Upper lobe of right lung (tissue), 1 donor: ENCODE results near the gene PRKRIP1. TPM values are rescaled to one million over a fixed set of nuclear protein-coding genes. Genes with fewer than 3 reads are reported as not detected.

Experiments used
- ATAC-seq: fragments of 200-7000 bp; cut with Tn5 transposase; one replicate; pipeline ENCODE4 v1.9.1; 2020; ENCODE audit warnings: mild to moderate bottlenecking, moderate library complexity
- DNase-seq: peaks from one replicate; pipeline ENCODE4 v3.0.0-alpha.2; 2020
- H3K27ac ChIP-seq: fragments of 200-600 bp; one replicate; pipeline ENCODE4 v1.8.0; 2022
- H3K27me3 ChIP-seq: fragments of 200-600 bp; one replicate; pipeline ENCODE4 v1.8.0; 2022; ENCODE audit warnings: mild to moderate bottlenecking
- H3K36me3 ChIP-seq: fragments of 200-600 bp; one replicate; pipeline ENCODE4 v1.8.0; 2022
- H3K4me1 ChIP-seq: fragments of 200-600 bp; one replicate; pipeline ENCODE4 v1.8.0; 2022
- H3K4me3 ChIP-seq: fragments of 200-600 bp; one replicate; pipeline ENCODE4 v1.8.0; 2022; ENCODE audit warnings: mild to moderate bottlenecking
- H3K9me3 ChIP-seq: fragments of 200-600 bp; one replicate; pipeline ENCODE4 v1.8.0; 2022
- intact Hi-C: fragments of 100-400 bp; cut with DNase I; formaldehyde crosslinking; loops from one replicate; pipeline ENCODE4 v1.11.0; 2022
- total RNA-seq: library from RNA; stranded (reverse); fragmentation: NEBNext Ultra II Directional; extraction: Animal tissue kit (Norgen Biotek cat#: 25700); gene quantifications from one replicate; pipeline ENCODE4 v1.2.1, GENCODE V29; 2021
- TF ChIP-seq, protein P1 (sequence below): fragments of 200-600 bp; IDR thresholded peaks from one replicate; pipeline ENCODE4 v1.8.0; 2022; ENCODE audit warnings: antibody characterized with exemption
- donor health status: DM: no; HTN: yes; CAD: no; lungs with severe emphysema.

Gene PRKRIP1
- total RNA-seq, 1 donor from 2014 or later: 21.9 TPM

DNA sequence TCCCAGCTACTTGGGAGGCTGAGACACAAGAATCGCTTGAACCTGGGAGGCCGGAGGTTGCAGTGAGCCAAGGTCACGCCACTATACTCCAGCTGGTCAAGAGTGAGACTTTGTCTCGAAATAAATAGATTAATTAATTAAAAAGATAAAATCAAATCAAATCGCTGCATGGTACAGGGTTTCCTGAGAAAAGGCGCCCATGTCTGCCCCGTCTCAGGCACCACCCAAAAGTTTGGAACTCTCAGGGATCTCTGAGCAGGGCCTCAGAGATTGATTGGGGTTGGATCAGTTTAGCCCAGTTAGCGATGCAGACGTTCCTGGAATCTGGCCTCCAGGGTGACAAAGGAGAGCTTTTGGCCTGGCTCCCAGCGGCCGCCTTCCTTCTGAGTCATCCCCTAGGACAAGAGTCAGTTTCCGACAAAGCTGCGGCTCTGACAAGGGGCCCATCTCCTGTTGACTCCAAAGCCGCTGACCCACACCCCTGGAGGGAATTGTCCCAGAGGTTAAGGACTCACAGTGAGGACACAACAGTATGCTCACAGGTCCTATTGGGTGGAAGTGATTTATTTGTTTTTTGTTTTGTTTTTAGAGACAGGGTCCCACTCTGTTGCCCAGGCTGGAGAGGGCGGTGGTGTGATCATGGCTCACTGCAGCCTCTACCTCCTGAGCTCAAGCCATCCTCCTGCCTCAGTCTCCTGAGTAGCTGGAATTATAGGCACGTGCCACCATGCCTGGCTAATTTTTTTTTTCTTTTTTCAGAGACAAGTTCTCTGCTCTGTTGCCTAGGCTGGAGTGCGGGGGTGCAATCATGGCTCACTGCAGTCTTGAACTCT lies 44.0 kb downstream of the PRKRIP1 start:
- intact Hi-C loops: no loop called here
- ATAC-seq (peak; percentile 77), DNase-seq (no peak)
- Histone ChIP-seq H3K27ac (peak overlapping the region; percentile 65), H3K36me3 (peaks cover 5% of the 10 kb centered on the region), H3K9me3 (no peaks in the 10 kb centered on the region), H3K4me3 (no peak overlapping the region), H3K27me3 (no peaks in the 10 kb centered on the region), H3K4me1 (no peaks in the 10 kb centered on the region)
- TF ChIP-seq, protein P1, sequence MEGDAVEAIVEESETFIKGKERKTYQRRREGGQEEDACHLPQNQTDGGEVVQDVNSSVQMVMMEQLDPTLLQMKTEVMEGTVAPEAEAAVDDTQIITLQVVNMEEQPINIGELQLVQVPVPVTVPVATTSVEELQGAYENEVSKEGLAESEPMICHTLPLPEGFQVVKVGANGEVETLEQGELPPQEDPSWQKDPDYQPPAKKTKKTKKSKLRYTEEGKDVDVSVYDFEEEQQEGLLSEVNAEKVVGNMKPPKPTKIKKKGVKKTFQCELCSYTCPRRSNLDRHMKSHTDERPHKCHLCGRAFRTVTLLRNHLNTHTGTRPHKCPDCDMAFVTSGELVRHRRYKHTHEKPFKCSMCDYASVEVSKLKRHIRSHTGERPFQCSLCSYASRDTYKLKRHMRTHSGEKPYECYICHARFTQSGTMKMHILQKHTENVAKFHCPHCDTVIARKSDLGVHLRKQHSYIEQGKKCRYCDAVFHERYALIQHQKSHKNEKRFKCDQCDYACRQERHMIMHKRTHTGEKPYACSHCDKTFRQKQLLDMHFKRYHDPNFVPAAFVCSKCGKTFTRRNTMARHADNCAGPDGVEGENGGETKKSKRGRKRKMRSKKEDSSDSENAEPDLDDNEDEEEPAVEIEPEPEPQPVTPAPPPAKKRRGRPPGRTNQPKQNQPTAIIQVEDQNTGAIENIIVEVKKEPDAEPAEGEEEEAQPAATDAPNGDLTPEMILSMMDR: no peak

DNA sequence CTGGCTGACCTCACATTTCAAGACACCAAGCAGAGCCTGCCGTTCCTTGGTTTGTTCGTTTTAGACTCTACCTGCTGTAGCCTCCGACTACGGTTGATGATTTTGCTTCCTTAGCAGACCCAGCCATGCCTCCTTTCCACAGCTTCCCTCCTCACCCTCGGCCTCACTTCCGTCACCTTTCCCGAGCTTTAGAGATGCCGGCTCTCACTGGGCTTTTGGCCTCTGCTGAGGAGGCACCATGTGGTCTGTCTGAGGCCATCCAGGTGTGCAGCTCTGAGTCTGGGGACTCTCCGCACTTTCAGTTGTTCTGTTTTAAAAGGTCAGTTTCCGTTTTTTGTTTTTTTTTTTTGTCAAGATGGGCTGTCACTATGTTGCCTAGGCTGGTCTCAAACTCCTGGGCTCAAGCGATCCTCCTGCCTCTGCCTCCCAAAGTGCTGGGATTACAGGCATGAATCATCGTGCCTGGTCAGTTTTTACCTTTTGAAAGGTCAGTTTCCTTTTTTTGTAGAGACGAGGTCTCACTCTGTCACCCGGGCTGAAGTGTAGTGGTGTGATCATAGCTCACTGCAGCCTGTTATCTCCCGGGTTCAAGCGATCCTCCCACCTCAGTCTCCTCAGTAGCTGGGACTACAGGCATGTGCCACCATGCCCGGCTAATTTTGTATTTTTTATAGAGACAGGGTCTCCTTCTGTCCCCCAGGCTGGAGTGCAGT lies 49.0 kb downstream of the PRKRIP1 start:
- TF ChIP-seq, protein P1: no peak
- DNase-seq (no peak), ATAC-seq (no peak)
- Histone ChIP-seq H3K4me1 (no peaks in the 10 kb centered on the region), H3K27me3 (no peaks in the 10 kb centered on the region), H3K9me3 (no peaks in the 10 kb centered on the region), H3K4me3 (no peak overlapping the region), H3K36me3 (no peaks in the 10 kb centered on the region), H3K27ac (no peak overlapping the region)
- intact Hi-C loops: no loop called here

DNA sequence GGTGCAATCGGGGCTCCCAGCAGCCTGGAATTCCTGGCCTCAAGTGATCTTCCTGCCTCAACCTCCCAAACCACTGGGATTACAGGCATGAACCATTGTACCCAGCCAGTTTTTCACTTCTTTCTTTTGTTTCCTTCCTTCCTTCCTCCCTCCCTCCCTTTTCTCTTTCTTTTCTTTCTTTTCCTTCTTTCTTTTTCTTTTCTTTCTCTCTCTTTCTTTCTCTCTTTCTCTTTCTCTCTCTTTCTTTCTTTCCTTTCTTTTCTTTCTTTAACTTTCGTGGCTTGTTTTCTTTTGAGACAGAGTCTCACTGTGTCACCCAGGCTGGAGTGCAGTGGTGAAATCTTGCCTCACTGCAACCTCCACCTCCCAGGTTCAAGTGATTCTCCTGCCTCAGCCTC lies 49.5 kb downstream of the PRKRIP1 start:
- TF ChIP-seq, protein P1: no peak
- DNase-seq (no peak), ATAC-seq (no peak)
- H3K4me3 ChIP-seq: no peak overlapping the region
- no peaks in the 10 kb centered on the region for H3K9me3 ChIP-seq
- no peaks in the 10 kb centered on the region for H3K36me3 ChIP-seq
- no peaks in the 10 kb centered on the region for H3K4me1 ChIP-seq
- H3K27me3 ChIP-seq: no peaks in the 10 kb centered on the region
- H3K27ac ChIP-seq: no peak overlapping the region
- intact Hi-C loops: no loop called here

DNA sequence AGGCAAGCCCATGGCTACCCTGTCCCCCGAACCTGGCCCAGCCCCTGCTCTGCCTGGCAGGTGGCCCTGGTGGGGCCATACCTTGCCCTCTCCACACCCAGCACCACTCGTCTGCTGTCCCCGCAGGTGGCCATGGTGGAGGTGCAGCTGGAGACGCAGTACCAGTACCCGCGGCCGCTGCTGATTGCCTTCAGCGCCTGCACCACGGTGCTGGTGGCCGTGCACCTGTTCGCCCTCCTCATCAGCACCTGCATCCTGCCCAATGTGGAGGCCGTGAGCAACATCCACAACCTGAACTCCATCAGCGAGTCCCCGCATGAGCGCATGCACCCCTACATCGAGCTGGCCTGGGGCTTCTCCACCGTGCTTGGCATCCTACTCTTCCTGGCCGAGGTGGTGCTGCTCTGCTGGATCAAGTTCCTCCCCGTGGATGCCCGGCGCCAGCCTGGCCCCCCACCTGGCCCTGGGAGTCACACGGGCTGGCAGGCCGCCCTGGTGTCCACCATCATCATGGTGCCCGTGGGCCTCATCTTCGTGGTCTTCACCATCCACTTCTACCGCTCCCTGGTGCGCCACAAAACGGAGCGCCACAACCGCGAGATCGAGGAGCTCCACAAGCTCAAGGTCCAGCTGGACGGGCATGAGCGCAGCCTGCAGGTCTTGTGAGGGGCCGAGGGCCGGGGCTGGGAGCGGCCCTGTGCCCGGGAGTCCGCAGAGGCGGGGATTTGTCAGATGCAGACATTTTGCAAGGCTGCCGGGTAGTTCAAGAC lies 50.4 kb downstream of the PRKRIP1 start:
- Histone ChIP-seq H3K27me3 (no peaks in the 10 kb centered on the region), H3K9me3 (no peaks in the 10 kb centered on the region), H3K4me3 (no peak overlapping the region), H3K4me1 (no peaks in the 10 kb centered on the region), H3K36me3 (no peaks in the 10 kb centered on the region), H3K27ac (no peak overlapping the region)
- TF ChIP-seq, protein P1: no peak
- intact Hi-C loops: no loop called here
- DNase-seq (no peak), ATAC-seq (peak; percentile 23)

DNA sequence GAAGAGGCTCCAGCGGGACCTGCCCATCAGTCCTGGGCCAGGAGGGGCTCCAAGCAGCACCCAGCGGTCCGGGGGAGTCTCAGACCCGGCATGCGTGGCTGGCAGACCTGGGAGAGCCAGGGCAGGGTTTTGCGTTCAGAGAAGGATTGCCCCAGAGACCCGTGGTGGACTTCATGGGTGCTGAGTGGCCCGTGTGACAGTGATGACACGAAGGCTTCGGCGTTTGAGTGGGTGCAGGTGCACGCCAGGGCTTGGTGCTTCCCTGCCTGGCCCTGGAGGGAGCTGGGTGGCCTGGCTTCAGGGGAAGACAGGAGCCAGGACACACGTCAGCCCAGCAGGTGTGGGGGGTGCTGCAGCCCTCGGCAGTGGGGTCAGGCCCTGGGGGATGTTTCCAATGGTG lies 51.1 kb downstream of the PRKRIP1 start:
- no peaks in the 10 kb centered on the region for H3K27me3 ChIP-seq
- H3K36me3 ChIP-seq: no peaks in the 10 kb centered on the region
- no peaks in the 10 kb centered on the region for H3K9me3 ChIP-seq
- intact Hi-C loops: no loop called here
- ATAC-seq: no peak
- DNase-seq: no peak
- H3K4me3 ChIP-seq: no peak overlapping the region
- H3K27ac ChIP-seq: no peak overlapping the region
- no peaks in the 10 kb centered on the region for H3K4me1 ChIP-seq
- TF ChIP-seq, protein P1: no peak
